Mucosa of descending colon (tissue), 3 donors: ENCODE results near the gene ZNF470. TPM values are rescaled to one million over a fixed set of nuclear protein-coding genes. Genes with fewer than 3 reads are reported as not detected.

ENCODE experiments used
- ATAC-seq: fragments of 200-7000 bp; cut with Tn5 transposase; one replicate; pipeline ENCODE4 v1.9.1; 2020; ENCODE audit warnings: mild to moderate bottlenecking, moderate library complexity
- DNase-seq, 3 donors: peaks; one replicate each; pipeline ENCODE4 v3.0.0-alpha.2; 2020
- H3K36me3 ChIP-seq: fragments of 200-600 bp; one replicate; pipeline ENCODE4 v1.8.0; 2021; ENCODE audit warnings: low read depth, mild to moderate bottlenecking
- H3K4me1 ChIP-seq: fragments of 200-600 bp; one replicate; pipeline ENCODE4 v1.8.0; 2021; ENCODE audit warnings: low read depth, mild to moderate bottlenecking
- H3K4me3 ChIP-seq: fragments of 200-600 bp; one replicate; pipeline ENCODE4 v1.8.0; 2021; ENCODE audit warnings: mild to moderate bottlenecking
- H3K9me3 ChIP-seq: fragments of 200-600 bp; one replicate; pipeline ENCODE4 v1.8.0; 2021; ENCODE audit warnings: mild to moderate bottlenecking
- CTCF ChIP-seq: fragments of 200-600 bp; IDR thresholded peaks from one replicate; pipeline ENCODE4 v1.8.0; 2022; ENCODE audit warnings: antibody characterized with exemption, mild to moderate bottlenecking
- intact Hi-C, 2 donors: fragments of 100-400 bp; cut with DNase I in 1 of 2; cut with micrococcal nuclease in 1 of 2; formaldehyde crosslinking; loops; one replicate each; pipeline versions ENCODE4 v1.11.0 to v1.11.1; 2022; cut with DNase I, micrococcal nuclease
- total RNA-seq, 3 donors: library from RNA; stranded (reverse); fragmentation: NEBNext Ultra II Directional in 2 of 3; extraction: Animal tissue kit (Norgen Biotek cat#: 25700) in 2 of 3; gene quantifications; one replicate each; pipeline versions ENCODE4 v1.2.1 to v1.2.4, GENCODE V29; 2021 to 2023
- donor health status: DM: no; HTN: no; CAD: no; lungs with moderate emphysema.
- donor health status: DM: no; HTN: no; CAD: no.
- donor health status: DM: no; HTN: yes; CAD: no.

Gene ZNF470
- total RNA-seq, 3 donors from 2014 or later: 1.6 to 6.7 (median 2.2) TPM

GRCh38 chr19:56543776-56544175, 23.5 kb upstream of the ZNF470 start:
- TF ChIP-seq CTCF: no peak
- Histone ChIP-seq H3K9me3 (peaks cover 89% of the 10 kb centered on the region), H3K36me3 (no peaks in the 10 kb centered on the region), H3K4me3 (no peak overlapping the region), H3K4me1 (peaks cover 4% of the 10 kb centered on the region)
- intact Hi-C loops: no loop called here
- DNase-seq (no peak), ATAC-seq (no peak)

- no peak overlapping the region for H3K4me3 ChIP-seq
- no peaks in the 10 kb centered on the region for H3K4me1 ChIP-seq
- DNase-seq (no peak), ATAC-seq (no peak)
- no peaks in the 10 kb centered on the region for H3K36me3 ChIP-seq
- intact Hi-C loops: no loop called here
- no peak for TF ChIP-seq CTCF
- H3K9me3 ChIP-seq: peaks cover 98% of the 10 kb centered on the region
These were observed 19.7 kb upstream of the ZNF470 start for GRCh38 chr19:56547535-56547934.

- ATAC-seq (no peak), DNase-seq (no peak)
- Histone ChIP-seq H3K4me1 (no peaks in the 10 kb centered on the region), H3K36me3 (no peaks in the 10 kb centered on the region), H3K4me3 (no peak overlapping the region), H3K9me3 (peaks cover 97% of the 10 kb centered on the region)
- no peak for TF ChIP-seq CTCF
- intact Hi-C loops: no loop called here
These were observed 12.9 kb upstream of the ZNF470 start for GRCh38 chr19:56554272-56554869.

GRCh38 chr19:56562766-56563165, 4.5 kb upstream of the ZNF470 start:
- Histone ChIP-seq H3K36me3 (no peaks in the 10 kb centered on the region), H3K4me1 (no peaks in the 10 kb centered on the region), H3K4me3 (no peak overlapping the region), H3K9me3 (peaks cover 87% of the 10 kb centered on the region)
- ATAC-seq: no peak
- no peak for DNase-seq
- intact Hi-C loops: no loop called here
- TF ChIP-seq CTCF: no peak

- peak; percentile 59 for ATAC-seq
- no peaks in the 10 kb centered on the region for H3K4me1 ChIP-seq
- intact Hi-C loops: no loop called here
- H3K4me3 ChIP-seq: peak overlapping the region; percentile 67
- H3K9me3 ChIP-seq: peaks cover 88% of the 10 kb centered on the region
- DNase-seq: peak; percentile 64 to 69 (median 68)
- H3K36me3 ChIP-seq: no peaks in the 10 kb centered on the region
- TF ChIP-seq CTCF: no peak
These were observed 379 bp upstream of the ZNF470 start for GRCh38 chr19:56566904-56567273.

GRCh38 chr19:56572589-56572988, 5.3 kb downstream of the ZNF470 start:
- intact Hi-C loops: no loop called here
- peaks cover 98% of the 10 kb centered on the region for H3K9me3 ChIP-seq

More at GRCh38 chr19:56572589-56572988, 5.3 kb downstream of the ZNF470 start:
- ATAC-seq (no peak), DNase-seq (no peak)
- H3K36me3 ChIP-seq: no peaks in the 10 kb centered on the region
- H3K4me1 ChIP-seq: no peaks in the 10 kb centered on the region
- TF ChIP-seq CTCF: no peak
- no peak overlapping the region for H3K4me3 ChIP-seq
